GM11168 (cell line): Measurements from ENCODE around the gene CDKN2D.

Experiments used
- in situ Hi-C: fragments of 300-500 bp; cut with MboI; formaldehyde crosslinking; loops from one replicate; pipeline ENCODE4 v1.12.0; 2022; ENCODE audit warnings: low sequenced_read_pairs; ENCODE audit not compliant: unreplicated experiment

The CDKN2D gene

DNA sequence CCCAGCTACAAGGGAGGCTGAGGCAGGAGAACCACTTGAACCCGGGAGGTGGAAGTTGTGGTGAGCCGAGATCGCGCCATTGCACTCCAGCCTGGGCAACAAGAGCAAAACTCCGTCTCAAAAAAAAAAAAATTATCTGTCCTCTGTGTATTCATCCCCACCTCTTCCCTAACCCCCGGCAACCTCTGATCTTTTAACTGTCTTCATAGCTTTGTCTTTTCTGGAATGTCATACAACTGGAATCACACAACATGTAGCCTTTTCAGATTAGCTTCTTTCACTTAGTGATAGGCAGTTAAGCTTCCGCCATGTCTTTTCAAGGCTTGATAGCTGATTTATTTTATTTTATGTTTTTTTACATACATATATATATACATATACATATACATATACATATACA lies 43.1 kb downstream of the CDKN2D start:
- in situ Hi-C loops, result no loop called here

DNA sequence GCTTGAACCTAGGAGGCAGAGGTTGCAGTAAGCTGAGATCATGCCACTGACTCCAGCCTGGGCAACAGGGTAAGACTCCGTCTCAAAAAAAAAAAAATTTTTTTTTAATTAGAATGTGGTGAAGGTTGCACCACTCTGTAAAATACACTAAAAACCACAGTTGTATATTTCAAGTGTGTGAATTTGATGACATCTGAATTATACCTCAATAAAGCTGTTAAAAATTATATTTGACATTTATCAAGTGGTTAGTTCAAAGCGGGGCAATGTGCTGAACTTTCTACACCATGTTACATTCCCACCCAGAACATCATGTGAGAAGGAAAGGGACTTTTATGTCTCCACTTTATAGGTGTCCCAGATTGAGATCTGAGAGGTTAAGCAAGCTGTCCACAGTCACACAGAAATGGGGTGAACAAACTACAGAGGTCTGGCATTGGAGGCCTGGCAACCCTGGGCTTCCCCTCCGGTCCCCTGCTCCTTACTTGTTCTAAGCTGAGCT lies 45.6 kb downstream of the CDKN2D start:
- in situ Hi-C loops, result no loop called here

DNA sequence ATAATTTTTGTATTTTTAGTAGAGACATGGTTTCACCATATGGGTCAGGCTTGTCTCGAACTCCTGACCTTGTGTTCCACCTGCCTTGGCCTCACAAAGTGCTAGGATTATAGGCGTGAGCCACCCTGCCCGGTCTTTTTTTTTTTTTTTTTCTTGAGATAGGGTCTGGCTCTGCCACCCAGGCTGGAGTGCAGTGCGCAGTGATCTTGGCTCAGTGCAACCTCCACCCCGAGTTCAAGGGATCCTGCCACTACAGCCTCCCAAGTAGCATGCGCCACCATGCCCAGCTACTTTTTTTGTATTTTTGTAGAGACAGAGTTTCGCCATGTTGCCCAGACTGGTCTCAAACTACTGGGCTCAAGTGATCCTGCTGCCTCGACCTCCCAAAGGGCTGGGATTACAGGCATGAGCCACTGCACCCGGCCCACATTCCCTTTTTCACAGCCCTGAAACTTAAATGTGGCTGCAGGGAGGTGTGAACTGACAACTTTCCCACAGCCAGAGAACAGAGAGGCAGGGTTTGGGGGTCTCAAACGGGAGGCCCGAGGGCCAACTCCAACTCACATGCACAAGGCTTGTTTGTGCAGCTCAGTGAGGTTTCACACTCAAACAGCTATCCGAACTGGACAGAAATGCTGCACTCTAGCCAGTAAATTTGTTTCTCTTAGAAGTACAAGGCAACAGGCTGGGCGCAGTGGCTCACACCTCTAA lies 47.2 kb downstream of the CDKN2D start:
- in situ Hi-C loops, result no loop called here

DNA sequence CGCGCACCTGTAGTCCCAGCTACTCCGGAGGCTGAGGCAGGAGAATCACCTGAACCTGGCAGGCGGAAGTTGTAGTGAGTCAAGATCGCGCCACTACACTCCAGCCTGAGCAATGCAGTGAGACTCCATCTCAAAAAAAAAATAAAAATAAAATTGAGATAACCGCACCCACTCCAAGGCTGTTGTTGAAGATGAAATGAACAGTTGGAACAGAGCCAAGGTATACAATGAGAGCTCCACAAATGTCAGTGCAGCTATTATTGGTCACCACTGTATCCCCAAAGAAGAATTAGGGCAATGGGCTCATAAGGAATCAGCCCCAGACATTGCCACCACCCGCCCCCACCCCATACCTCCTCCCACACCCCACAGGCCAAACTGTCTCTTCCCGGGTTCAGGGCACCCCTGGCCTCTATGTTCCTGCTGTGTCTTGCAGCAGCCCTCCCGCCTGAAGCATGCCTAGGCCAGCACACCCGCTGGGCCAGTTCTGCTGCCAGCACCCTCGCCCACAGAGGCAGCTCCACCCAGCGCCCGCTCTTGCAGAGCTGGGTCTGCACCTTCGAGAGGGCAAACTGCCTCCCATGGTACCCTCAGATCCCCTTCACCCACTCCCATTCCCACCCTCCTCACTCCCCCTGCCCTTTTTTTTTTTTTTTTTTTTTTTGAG lies 48.0 kb downstream of the CDKN2D start:
- in situ Hi-C loops, result no loop called here

DNA sequence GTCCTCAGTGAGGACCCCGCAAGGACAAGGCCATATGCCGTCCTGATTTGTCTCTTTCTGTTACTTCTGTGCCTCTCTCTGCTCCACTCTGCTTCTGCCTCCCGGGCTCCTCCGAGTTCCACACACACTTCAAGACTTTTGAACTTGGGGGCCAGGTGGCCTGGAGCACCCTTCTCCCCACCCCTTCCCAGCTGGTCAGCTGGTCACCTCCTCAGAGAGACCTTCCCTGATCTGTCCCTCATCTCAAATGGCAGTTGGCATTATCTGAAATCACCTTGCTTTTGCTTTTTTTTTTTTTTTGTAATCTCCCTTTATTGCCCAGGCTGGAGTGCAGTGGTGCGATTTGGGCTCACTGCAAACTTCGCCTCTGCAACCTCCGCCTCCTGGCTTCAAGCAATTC lies 49.4 kb downstream of the CDKN2D start:
- in situ Hi-C loops, result no loop called here

DNA sequence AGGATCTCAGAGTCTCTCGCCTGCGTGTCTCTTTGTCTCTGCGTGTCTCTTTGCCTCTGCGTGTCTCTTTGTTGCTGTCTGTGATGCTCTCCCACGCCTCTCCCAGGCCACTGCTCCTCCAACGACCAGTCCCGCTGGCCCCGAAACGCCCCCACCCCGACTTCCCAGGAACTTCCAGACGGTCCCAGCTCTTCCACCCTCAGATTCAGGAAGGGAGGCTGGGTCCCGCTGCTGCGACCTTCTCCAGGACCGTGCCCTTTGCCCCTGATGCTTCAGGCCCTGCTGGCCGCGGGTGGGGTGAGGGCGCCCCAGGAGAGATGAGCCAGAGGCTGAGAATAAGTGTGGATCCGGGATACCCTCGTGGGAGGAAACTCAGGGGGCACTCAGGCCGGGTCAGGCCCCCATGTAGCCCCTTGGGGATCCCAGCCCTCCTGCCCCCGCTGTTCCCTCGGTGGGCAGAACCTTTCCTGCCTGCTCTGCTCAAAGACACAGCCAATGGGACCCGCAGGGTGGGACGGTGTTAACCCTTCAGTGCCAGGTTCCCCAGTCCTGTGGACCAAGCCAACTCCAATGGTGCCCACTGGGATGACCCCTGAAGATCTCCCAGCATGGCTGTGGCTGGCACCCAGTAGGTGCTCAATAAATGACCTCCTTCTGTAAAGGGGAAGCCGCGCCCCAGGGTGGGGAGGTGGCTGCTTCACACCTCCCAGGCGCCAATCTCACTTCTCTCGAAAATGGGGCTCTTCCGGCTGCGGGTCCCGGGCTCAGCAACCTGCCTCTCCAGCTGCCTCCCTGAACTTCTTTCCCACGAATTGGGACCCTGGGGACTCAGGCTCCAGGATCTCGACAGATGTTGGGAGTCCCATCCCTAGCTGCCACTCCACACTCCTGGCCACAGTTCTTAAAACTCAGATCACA lies 50.1 kb downstream of the CDKN2D start:
- in situ Hi-C loops, result no loop called here

DNA sequence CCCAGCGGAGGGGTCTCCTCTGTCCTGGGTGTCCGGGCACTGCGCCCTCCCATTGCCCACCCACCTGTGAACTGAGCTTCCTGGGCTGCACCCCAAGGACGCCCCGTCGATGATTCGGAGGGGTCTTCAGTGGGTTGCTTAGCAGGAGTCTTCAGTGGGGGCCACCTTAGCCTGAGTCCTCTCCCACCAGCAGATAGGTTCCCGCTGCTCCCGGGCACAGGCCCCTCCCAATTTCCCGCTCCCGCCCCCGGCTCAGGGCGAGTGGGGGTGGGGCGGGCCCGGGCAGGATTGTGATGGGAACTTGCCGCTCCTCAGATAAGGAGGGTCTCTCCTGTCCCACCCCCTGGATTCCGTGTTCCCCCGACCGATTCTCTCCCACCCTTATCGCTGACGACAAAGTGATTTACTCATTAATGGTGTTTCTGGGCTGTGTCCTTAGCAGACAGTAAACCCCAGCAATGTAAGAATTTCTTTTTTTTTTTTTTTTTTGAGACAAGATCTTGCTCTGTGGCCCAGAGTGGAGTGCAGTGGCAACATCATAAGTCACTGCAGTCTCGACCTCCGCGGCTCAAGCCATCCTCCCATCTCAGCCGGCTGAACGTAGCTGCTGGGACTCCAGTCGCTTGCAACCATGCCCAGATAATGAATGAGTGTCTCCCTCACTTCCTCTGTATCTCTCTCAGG lies 50.9 kb downstream of the CDKN2D start:
- in situ Hi-C loops, result no loop called here

DNA sequence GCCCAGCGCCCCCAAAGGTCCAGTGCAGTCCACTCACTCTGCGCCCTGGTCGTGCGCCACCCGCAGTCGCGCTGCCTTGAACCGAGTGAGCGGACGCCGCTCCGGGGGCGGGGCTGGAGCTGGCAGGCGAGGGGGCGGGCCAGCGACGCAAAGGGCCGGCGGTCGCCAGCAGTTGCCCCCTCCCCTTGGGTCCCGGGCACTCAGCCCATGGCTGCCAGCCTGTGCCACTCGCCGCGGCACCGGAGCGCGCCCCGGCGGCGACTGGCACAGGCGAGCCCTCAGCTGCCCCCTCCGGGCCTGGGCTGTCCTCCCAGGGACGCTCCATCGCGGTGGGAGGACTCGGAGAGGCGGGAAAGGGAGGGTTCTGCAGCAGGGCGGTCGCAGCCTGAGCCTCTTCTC lies 51.4 kb downstream of the CDKN2D start, which contains the start of gene S1PR5:
S1PR5 (minus strand) TSS at position 87 of the 399 bp plus-strand sequence. CDS start 2,436 bp downstream, outside the sequence.
- in situ Hi-C loops, result no loop called here

DNA sequence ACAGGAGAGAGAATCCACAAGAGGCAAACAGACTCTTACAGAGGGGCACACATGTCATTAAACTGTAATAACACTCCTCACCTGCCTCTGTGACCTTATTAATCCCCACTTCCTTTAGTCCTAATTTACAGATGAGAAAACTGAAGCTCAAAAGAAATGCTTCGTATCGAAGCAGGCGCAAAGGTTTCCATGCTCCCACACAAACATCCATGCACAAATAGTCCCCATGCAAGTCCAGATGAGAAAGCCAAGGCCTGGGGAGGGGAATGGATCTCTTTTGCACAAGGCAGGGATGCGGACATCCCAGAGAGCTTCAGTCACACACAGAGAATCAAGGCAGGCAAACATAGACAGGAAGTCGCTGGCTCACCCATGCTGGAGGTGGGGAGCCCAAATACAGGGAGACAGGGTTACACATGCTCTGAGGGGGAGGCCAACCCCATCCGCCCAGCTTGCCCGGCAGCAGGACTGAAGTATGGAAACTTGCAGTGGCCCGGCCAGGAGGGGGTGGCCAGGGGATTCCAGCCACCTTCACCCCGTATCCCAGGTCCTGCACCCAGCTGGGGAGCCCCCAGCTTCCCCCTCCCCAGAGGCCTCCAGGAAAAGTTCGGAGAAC lies 52.0 kb downstream of the CDKN2D start:
- in situ Hi-C loops, result no loop called here
